ENCODE data around the gene TMEM218.

Gene TMEM218

GRCh38 chr11:125049164-125049792, 62.1 kb downstream of the TMEM218 start:
- no peak for DNase-seq (ENCODE audit: low spot score)
- H3K27ac ChIP-seq (ENCODE audit: poor library complexity, severe bottlenecking): peak overlapping the region; percentile 9
- no peak overlapping the region for H3K4me3 ChIP-seq (ENCODE audit: severe bottlenecking)
- H3K9me3 ChIP-seq (ENCODE audit: severe bottlenecking): no peaks in the 10 kb centered on the region
- H3K4me1 ChIP-seq (ENCODE audit: insufficient read depth, poor library complexity, severe bottlenecking): peaks cover 12% of the 10 kb centered on the region
- ATAC-seq (ENCODE audit: low read depth): peak; percentile 57; the same call in 2 of the 3 replicates
- no peaks in the 10 kb centered on the region for H3K36me3 ChIP-seq (ENCODE audit: low read depth)
- H3K27me3 ChIP-seq (ENCODE audit: insufficient read depth, poor library complexity, severe bottlenecking): no peaks in the 10 kb centered on the region
- TF ChIP-seq CTCF (IDR thresholded peaks at IDR 0.05; ENCODE audit: poor library complexity, severe bottlenecking): no peak

Measured in RWPE2 (cell line).